Activated T-cell treated with anti-CD3 and anti-CD28 coated beads for 1 hour (primary cell): ENCODE results near the gene DNM2.
"Not testable (repeated sequence)": the region's sequence is repeated elsewhere in the genome, so short reads cannot be mapped to it uniquely, and the experiment has no call there.

Experiments used
- DNase-seq: peaks from one replicate; pipeline ENCODE4 v3.0.0-alpha.2; 2020; ENCODE audit warnings: low read depth

The DNM2 gene

DNA sequence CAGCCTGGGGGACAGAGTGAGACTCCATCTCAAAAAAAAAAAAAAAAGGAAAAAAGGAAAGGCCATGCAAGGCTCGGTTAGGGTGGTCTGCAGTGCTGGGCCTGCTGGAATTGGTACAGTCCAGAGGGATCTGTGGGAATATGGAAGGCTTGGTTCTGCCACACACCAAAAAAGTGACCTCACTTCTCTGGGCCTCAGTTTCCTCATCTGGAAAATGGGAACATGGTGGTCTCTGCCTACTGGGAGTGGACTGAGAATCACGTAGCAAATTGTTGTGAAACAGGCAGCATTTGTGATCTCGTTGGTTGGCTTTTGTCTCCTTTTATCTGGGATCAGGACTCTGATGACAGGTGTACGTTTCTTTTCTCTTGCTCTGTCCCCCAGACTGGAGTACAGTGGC, 7.5 kb downstream of the DNM2 start:
- no peak for DNase-seq

DNA sequence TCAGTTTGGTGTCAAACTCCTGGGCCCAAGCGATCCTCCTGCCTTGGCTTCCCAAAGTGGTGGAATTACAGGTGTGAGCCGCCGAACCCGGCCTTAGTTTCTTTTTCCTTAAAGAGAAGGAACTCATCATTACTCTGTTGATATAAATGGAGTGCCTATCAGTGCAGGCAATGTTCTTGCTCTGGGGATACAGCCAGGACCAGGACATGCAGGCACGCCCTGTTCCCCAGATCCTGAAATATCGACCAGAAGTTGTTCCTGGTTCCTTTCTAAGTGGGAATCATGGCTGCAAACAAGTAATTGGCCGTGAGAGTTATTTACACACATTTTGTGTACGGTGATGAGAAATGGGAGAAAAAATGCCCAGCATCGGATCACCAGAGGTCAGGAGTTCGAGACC, 8.4 kb downstream of the DNM2 start:
- DNase-seq = no peak

DNA sequence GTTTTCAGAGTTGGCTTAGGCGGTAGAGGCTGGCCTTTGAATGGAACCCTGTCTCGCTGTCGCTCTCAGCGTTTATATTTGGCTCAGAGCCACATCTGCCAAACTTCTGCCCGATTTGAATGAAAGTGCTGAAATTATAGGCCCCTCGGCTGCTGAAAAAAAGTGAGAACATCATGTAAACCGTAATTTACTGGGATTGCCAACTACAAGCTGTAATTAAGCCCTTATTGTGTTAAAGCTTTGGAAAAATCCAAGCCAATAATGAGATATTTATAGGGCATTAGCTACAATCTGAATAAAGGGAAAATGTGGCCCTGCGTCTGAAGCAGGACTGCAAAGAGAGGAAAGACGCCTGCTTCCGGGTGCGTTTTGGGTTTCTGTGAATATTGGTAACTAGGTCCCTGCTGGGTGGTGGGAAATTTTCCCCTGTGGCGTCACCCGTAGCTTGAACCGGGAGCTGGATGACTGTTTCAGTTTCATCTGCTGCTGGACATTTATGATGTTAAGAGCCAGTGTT, 9.9 kb downstream of the DNM2 start:
- no peak for DNase-seq

DNA sequence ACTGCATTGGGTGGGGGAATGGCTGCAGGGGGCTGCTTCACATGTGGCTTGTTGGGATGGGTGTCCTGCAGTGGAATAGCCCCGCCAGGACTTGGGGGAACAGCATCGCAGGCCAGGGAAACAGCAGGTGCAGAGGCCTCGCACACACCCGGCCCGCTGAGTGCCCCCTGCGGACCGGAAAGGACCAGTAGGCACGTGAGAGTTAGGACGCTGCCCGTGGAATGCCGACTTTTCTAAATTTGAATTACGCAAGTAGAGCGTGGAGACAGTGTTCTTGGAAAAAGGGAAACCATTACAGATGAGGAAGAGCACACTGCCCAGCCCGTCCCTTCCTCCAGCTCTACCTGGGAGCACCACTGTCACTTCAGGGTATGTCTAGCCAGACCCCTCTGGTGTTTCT, 11.5 kb downstream of the DNM2 start:
- no peak for DNase-seq

GRCh38 chr19:10730932-10731331, 13.1 kb downstream of the DNM2 start:
- DNase-seq = no peak

- DNase-seq = no peak
Observed at GRCh38 chr19:10735741-10736140, 17.9 kb downstream of the DNM2 start.

GRCh38 chr19:10736189-10736588, 18.3 kb downstream of the DNM2 start:
- no peak for DNase-seq

DNA sequence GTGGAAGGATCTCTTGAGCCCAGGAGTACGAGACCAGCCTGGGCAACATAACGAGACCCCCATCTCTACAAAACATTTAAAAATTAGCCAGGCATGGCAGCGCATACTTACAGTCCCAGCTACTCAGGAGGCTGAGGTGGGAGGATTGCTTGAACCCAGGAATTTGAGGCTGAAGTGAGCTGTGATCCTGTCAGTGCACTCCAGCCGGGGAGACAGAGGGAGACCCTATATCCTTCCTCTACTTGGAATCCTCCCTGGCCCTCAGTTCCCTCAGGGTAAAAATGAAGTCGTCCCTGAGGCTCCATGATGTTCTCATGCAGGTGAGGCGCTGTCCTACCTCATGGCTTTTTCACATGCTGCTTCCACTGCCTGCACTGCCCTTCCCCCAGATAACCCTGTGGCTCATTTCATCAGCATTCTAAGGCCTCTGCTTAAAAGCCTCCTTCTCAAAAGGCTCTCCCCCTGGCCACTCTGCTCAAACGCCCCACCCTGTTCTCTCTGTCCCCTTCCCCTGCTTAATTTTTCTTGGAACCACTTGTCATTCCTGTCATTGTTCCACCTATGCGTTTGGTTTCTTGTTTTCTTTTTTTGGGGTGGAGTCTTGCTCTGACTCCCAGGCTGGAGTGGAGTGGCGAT, 19.2 kb downstream of the DNM2 start:
- DNase-seq = no peak

GRCh38 chr19:10737722-10738121, 19.8 kb downstream of the DNM2 start:
- no peak for DNase-seq

- no peak for DNase-seq
Observed at GRCh38 chr19:10740798-10741197, 22.9 kb downstream of the DNM2 start.

DNA sequence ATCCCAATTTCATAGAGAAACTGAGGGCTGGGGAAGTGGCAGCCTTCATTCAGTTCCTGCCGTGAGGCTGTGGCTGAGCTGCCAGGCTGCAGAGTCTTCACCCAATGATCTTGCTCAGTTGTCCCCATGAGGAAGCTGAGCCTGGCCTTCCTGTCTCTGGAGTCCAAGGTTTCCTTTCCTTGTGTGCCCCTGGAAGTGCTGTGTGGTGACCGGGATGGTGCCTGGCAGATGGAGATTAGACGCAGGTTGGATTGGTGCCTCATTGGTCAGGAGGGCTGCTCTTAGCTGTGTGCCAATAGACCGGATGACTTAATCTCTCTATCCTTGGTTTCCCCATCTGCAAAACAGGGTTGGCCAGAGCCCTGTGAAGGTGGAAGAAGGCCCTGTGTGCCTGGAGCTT, 24.6 kb downstream of the DNM2 start:
- DNase-seq = no peak

GRCh38 chr19:10744253-10744798, 26.4 kb downstream of the DNM2 start:
- DNase-seq = no peak

DNA sequence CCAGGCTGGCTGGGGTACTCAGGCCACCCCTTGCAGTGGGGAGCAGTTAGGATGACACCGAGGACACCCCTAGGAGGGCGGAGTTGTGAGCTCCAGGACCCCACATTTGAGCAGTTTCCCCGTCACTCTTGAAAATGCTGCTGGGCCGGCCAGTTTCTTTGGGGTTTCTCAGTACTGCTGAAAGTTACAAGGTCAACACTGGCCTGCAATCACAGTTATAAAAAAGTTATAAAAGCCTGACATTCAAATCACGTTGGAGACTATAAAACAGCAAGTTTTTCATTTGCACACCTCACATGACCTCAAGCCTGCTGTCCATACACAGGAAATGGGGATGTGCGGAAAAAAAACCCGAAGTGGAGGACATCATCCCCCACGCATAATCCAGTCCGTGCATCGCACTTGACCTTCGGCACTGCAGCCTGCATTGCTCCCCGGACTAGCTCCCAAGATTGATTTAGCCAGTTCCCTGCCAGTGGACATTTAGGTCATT, 27.0 kb downstream of the DNM2 start:
- no peak for DNase-seq

GRCh38 chr19:10746437-10746836, 28.6 kb downstream of the DNM2 start:
- DNase-seq = not testable (repeated sequence)

- no peak for DNase-seq
Observed at GRCh38 chr19:10747271-10747670, 29.4 kb downstream of the DNM2 start.

DNA sequence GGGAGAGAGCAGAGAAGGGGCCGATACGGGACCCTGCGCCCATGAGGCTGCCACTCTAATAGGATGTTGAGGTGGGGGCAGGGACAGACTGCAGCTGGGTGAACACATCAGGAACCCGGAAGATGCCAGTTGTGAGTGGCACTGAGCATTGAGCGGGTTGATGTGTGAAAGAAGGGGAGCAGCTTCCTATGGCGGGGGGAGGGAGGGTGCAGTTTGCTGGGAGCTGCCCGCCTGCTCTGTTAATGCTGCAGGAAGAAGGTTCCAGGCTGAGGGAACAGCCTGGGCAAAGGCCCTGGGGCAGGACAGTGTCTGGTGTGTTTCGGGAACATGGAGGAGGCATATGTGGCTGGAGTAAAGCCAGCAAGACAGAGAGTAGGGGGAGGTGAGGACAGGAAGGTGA, 29.8 kb downstream of the DNM2 start:
- no peak for DNase-seq

- DNase-seq = no peak
Observed at GRCh38 chr19:10748195-10748926, 30.5 kb downstream of the DNM2 start.

DNA sequence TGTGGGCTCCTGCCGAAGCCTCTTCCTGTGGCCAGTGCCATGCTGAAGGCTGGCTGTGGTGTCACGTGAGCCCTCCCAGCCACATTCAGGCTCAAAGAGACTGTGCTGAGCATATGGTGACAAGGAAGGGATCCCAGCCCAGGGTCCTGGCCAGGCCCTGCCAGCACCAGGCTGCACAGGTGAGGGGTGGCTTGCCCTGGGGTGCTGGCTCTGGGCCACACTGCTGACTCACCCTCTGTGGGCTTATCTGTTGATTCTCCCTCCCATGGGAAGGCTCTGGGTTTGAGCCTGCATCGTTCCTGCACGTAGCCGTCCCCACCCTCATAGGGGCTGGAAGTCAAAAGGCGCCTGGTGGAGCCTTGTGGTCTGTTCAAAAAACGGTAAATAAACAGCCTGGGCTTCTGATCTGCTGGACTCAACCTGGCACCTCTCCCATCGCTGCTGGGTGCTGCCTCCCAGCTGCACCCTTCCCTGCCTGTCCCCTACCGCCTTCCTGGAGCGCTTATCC, 31.1 kb downstream of the DNM2 start:
- no peak for DNase-seq

DNA sequence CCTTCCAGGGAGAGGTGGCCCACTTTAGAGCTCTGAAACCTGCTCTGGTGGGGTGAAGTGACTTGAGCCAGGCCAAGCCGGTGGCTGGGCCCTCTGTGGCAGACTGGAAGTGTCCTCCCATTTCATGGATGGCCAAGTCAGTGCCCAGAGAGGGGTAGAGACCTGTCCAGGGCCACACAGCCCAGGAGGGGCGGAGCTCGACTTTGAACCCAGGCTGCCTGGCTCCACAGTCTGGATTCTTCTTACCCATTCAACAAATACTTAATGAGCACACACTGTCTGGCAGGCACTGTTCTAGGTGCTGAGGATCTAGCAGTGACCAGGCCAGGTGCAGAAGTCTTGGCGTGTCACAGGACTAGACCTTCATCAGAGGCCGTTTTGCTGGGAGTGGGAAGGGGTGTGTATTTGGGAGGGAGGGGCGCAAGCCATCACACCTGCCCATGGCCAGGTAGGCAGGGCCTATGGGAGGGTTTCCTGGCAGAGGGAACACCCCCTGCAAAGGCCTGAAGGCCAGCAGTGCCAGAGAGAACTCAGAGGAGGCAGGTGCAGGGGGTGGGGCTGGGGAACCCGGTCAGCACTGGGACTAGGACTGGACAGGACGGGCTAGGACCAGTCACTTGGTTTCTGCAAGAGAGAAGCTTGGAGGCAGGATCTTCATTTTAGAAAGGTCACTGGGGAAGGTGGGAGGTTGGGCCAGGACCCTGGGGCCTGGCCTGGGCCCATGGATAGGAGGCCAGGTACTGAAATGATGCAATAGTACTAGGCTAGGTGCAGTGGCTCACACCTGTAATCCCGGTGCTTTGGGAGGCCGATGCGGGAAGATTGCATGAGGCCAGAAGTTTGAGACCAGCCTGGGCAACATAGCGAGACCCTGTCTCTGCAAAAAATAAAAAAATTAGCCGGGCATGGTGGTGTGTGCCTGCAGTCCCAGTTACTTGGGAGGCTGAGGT, 31.8 kb downstream of the DNM2 start:
- no peak for DNase-seq

GRCh38 chr19:10751109-10751953, 33.5 kb downstream of the DNM2 start:
- DNase-seq = no peak
